ENCODE data around the gene ZNF808.
A peak's percentile ranks its signal among the peaks of the same experiment; 100 is the strongest.
"Not testable (repeated sequence)": the region's sequence is repeated elsewhere in the genome, so short reads cannot be mapped to it uniquely, and the experiment has no call there.

Gene ZNF808

DNA sequence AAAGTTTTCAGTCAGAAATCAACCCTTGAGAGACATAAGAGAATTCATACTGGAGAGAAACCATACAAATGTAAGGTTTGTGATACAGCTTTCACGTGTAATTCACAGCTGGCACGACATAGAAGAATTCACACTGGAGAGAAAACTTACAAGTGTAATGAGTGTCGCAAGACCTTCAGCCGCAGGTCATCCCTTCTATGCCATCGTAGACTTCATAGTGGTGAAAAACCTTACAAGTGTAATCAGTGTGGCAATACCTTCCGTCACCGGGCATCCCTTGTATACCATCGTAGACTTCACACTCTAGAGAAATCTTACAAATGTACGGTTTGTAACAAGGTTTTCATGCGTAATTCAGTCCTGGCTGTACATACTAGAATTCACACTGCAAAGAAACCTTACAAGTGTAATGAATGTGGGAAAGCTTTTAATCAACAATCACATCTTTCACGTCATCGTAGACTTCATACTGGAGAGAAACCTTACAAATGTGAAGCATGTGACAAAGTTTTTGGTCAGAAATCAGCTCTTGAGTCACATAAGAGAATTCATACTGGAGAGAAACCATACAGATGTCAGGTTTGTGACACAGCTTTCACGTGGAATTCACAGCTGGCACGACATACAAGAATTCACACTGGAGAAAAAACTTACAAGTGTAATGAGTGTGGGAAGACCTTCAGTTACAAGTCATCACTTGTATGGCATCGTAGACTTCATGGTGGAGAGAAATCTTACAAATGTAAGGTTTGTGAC lies 26.9 kb downstream of the ZNF808 start:
- Histone ChIP-seq H2BK15ac (ENCODE audit: low read depth, poor library complexity, severe bottlenecking) (no peak overlapping the region), H2AFZ (ENCODE audit: low read depth, low read length) (no peak overlapping the region)

DNA sequence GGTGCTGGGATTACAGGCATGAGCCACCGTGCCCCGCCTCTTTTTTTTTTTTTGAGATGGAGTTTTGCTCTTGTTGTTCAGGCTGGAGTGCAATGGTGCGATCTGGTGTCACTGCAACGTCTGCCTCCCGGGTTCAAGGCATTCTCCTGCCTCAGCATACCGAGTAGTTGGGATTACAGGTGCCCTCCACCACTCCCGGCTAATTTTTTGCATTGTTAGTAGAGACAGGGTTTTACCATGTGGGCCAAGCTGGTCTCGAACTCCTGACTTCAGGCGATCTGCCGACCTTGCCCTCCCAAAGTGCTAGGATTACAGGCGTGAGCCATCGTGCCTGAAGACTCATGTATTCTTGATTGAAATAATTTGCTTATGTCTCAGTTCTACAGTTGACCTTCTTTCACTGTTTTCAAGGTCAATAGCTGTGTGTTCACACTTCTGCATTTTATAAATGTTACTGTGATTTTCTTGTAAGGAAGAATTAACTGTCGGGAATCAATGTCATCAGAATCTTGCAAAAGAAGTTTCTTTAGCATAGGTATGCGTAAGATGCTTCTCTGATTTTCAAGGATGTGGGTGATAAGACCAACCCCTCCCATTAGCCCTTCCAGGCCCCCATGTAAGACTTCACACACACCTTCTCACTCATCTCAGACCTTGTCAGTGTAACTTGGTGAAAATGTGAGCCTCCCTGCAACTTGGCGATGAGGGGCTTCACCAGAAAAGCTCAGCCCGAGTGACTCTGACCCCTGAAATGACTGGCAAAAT lies 29.9 kb downstream of the ZNF808 start:
- Histone ChIP-seq H3K9me3 (ENCODE audit: control insufficient read depth, low read length) (peaks cover 87% of the 10 kb centered on the region), H3K23ac (ENCODE audit: low read length in 2 of 2) (no peak overlapping the region), H2BK5ac (ENCODE audit: low read depth, low read length, poor library complexity, severe bottlenecking) (no peak overlapping the region), H2AK5ac (ENCODE audit: low read length, severe bottlenecking) (no peak overlapping the region), H3K4me2 (ENCODE audit: low read length, poor library complexity, severe bottlenecking) (no peak overlapping the region), H3K27me3 (ENCODE audit: control insufficient read depth in 1 of 2, insufficient read depth in 1 of 2, low read length in 2 of 2) (no peaks in the 10 kb centered on the region), H3K27ac (ENCODE audit: low read length, poor library complexity, severe bottlenecking) (no peak overlapping the region), H3K14ac (ENCODE audit: low read length in 2 of 2) (no peak overlapping the region), H4K91ac (ENCODE audit: low read length) (no peak overlapping the region), H3K36me3 (ENCODE audit: control insufficient read depth in 1 of 2, insufficient read depth in 2 of 2, low read depth in 1 of 2, low read length in 2 of 2) (peaks cover 50 to 66% of the 10 kb centered on the region in 2 experiments), H4K8ac (ENCODE audit: low read length) (no peak overlapping the region), H3K18ac (ENCODE audit: low read depth in 1 of 2, low read length in 2 of 2) (no peak overlapping the region), H2BK12ac (ENCODE audit: low read length in 2 of 2) (no peak overlapping the region), H3K4ac (ENCODE audit: low read depth in 1 of 2, low read length in 2 of 2) (no peak overlapping the region), H2AFZ (ENCODE audit: low read depth, low read length) (no peak overlapping the region), H3K4me1 (ENCODE audit: control insufficient read depth, insufficient read depth, low read depth, low read length) (no peaks in the 10 kb centered on the region), H3K79me1 (replicated peaks; ENCODE audit: low read length, poor library complexity, severe bottlenecking) (peaks cover 15% of the 10 kb centered on the region), H3K4me3 (ENCODE audit: insufficient read depth in 1 of 2, low read depth in 1 of 2, low read length in 2 of 2) (peak overlapping the region in 1 of 2 experiments; percentile 51), H3K9ac (ENCODE audit: low read length) (no peak overlapping the region), H2BK120ac (ENCODE audit: low read depth, low read length) (no peak overlapping the region), H2BK15ac (ENCODE audit: low read depth, poor library complexity, severe bottlenecking) (no peak overlapping the region)
- DNase-seq, result no peak
- WGBS, result 98% methylated on average over 15 of the region's 16 CpGs

More for the DNA sequence above, 26.9 kb downstream of the ZNF808 start:
- Histone ChIP-seq H3K27me3 (ENCODE audit: control insufficient read depth in 1 of 2, insufficient read depth in 1 of 2, low read length in 2 of 2) (no peaks in the 10 kb centered on the region), H2BK120ac (ENCODE audit: low read depth, low read length) (no peak overlapping the region), H3K4me3 (ENCODE audit: insufficient read depth in 1 of 2, low read depth in 1 of 2, low read length in 2 of 2) (peak overlapping the region in 1 of 2 experiments; percentile 54), H3K4me1 (ENCODE audit: control insufficient read depth, insufficient read depth, low read depth, low read length) (no peaks in the 10 kb centered on the region), H3K18ac (ENCODE audit: low read depth in 1 of 2, low read length in 2 of 2) (no peak overlapping the region), H3K14ac (ENCODE audit: low read length in 2 of 2) (no peak overlapping the region), H2BK5ac (ENCODE audit: low read depth, low read length, poor library complexity, severe bottlenecking) (no peak overlapping the region), H4K8ac (ENCODE audit: low read length) (no peak overlapping the region), H3K9ac (ENCODE audit: low read length) (no peak overlapping the region), H3K79me1 (replicated peaks; ENCODE audit: low read length, poor library complexity, severe bottlenecking) (peaks cover 14% of the 10 kb centered on the region), H3K27ac (ENCODE audit: low read length, poor library complexity, severe bottlenecking) (no peak overlapping the region), H3K23ac (ENCODE audit: low read length in 2 of 2) (no peak overlapping the region), H2BK12ac (ENCODE audit: low read length in 2 of 2) (no peak overlapping the region), H3K36me3 (ENCODE audit: control insufficient read depth in 1 of 2, insufficient read depth in 2 of 2, low read depth in 1 of 2, low read length in 2 of 2) (peaks cover 56 to 76% of the 10 kb centered on the region in 2 experiments), H2AK5ac (ENCODE audit: low read length, severe bottlenecking) (no peak overlapping the region), H3K9me3 (ENCODE audit: control insufficient read depth, low read length) (peaks cover 94% of the 10 kb centered on the region), H3K4ac (ENCODE audit: low read depth in 1 of 2, low read length in 2 of 2) (no peak overlapping the region), H3K4me2 (ENCODE audit: low read length, poor library complexity, severe bottlenecking) (no peak overlapping the region), H4K91ac (ENCODE audit: low read length) (no peak overlapping the region)
- 99% methylated on average over 14 of the region's 15 CpGs for WGBS
- no peak for DNase-seq

DNA sequence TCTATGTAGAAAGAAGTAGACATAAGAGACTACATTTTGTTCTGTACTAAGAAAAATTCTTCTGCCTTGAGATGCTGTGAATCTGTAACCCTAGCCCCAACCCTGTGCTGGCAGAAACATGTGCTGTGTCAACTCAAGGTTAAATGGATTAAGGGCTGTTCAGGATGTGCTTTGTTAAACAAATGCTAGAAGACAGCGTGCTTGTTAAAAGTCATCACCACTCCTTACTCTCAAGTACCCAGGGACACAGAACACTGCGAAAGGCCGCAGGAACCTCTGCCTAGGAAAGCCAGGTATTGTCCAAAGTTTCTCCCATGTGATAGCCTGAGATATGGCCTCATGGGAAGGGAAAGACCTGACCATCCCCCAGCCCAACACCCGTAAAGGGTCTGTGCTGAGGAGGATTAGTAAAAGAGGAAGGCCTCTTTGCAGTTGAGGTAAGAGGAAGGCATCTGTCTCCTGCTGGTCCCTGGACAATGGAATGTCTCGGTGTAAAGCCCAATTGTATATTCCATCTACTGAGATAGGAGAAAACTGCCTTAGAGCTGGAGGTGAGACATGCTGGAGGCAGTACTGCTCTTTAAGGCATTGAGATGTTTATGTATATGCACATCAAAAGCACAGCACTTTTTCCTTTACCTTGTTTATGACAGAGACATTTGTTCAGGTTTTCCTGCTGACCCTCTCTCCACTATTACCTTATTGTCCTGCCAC lies 31.4 kb downstream of the ZNF808 start:
- H2AK5ac ChIP-seq (ENCODE audit: low read length, severe bottlenecking); H4K91ac ChIP-seq (ENCODE audit: low read length); H3K27me3 ChIP-seq (ENCODE audit: control insufficient read depth in 1 of 2, insufficient read depth in 1 of 2, low read length in 2 of 2); H3K27ac ChIP-seq (ENCODE audit: low read length, poor library complexity, severe bottlenecking); H2BK15ac ChIP-seq (ENCODE audit: low read depth, poor library complexity, severe bottlenecking); H3K4me1 ChIP-seq (ENCODE audit: control insufficient read depth, insufficient read depth, low read depth, low read length); H2BK120ac ChIP-seq (ENCODE audit: low read depth, low read length); H3K14ac ChIP-seq (ENCODE audit: low read length in 2 of 2); H4K8ac ChIP-seq (ENCODE audit: low read length); H3K4me3 ChIP-seq (ENCODE audit: insufficient read depth in 1 of 2, low read depth in 1 of 2, low read length in 2 of 2); DNase-seq; H2BK5ac ChIP-seq (ENCODE audit: low read depth, low read length, poor library complexity, severe bottlenecking); H2AFZ ChIP-seq (ENCODE audit: low read depth, low read length); H3K18ac ChIP-seq (ENCODE audit: low read depth in 1 of 2, low read length in 2 of 2); H3K4me2 ChIP-seq (ENCODE audit: low read length, poor library complexity, severe bottlenecking); H3K23ac ChIP-seq (ENCODE audit: low read length in 2 of 2); H3K4ac ChIP-seq (ENCODE audit: low read depth in 1 of 2, low read length in 2 of 2); H2BK12ac ChIP-seq (ENCODE audit: low read length in 2 of 2); H3K9ac ChIP-seq (ENCODE audit: low read length): not testable (repeated sequence)
- H3K79me1 ChIP-seq (replicated peaks; ENCODE audit: low read length, poor library complexity, severe bottlenecking), result peaks cover 18% of the 10 kb centered on the region
- 77% methylated on average over 2 of the region's 5 CpGs for WGBS
- peaks cover 87% of the 10 kb centered on the region for H3K9me3 ChIP-seq (ENCODE audit: control insufficient read depth, low read length)
- peaks cover 53 to 61% of the 10 kb centered on the region in 2 experiments for H3K36me3 ChIP-seq (ENCODE audit: control insufficient read depth in 1 of 2, insufficient read depth in 2 of 2, low read depth in 1 of 2, low read length in 2 of 2)

DNA sequence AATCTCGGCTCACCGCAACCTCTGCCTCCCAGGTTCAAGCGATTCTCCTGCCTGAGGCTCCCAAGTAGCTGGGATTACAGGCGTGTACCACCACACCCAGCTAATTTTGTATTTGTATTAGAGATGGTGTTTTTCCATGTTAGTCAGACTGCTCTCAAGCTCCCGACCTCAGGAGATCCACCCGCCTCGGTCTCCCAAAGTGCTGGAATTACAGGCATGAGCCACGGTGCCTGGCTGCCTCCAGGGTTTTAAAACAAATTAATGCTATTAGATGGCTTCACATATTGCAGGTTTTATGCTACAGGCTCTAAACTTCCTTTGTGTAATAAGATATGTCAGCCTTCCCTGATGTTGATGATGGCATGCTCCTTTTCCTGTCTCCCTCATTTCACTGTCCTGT lies 34.1 kb downstream of the ZNF808 start:
- H3K4me1 ChIP-seq (ENCODE audit: control insufficient read depth, insufficient read depth, low read depth, low read length); H3K27me3 ChIP-seq (ENCODE audit: control insufficient read depth in 1 of 2, insufficient read depth in 1 of 2, low read length in 2 of 2): not testable (repeated sequence)
- WGBS, result 98% methylated on average over 7 of the region's 8 CpGs

More for the DNA sequence above, 34.1 kb downstream of the ZNF808 start:
- H2BK5ac ChIP-seq (ENCODE audit: low read depth, low read length, poor library complexity, severe bottlenecking); H3K9ac ChIP-seq (ENCODE audit: low read length); H3K27ac ChIP-seq (ENCODE audit: low read length, poor library complexity, severe bottlenecking); H4K8ac ChIP-seq (ENCODE audit: low read length); H2BK12ac ChIP-seq (ENCODE audit: low read length in 2 of 2); H2BK15ac ChIP-seq (ENCODE audit: low read depth, poor library complexity, severe bottlenecking); H2AFZ ChIP-seq (ENCODE audit: low read depth, low read length); DNase-seq; H2AK5ac ChIP-seq (ENCODE audit: low read length, severe bottlenecking); H4K91ac ChIP-seq (ENCODE audit: low read length); H3K23ac ChIP-seq (ENCODE audit: low read length in 2 of 2); H3K14ac ChIP-seq (ENCODE audit: low read length in 2 of 2); H3K18ac ChIP-seq (ENCODE audit: low read depth in 1 of 2, low read length in 2 of 2); H3K4me2 ChIP-seq (ENCODE audit: low read length, poor library complexity, severe bottlenecking); H2BK120ac ChIP-seq (ENCODE audit: low read depth, low read length); H3K4ac ChIP-seq (ENCODE audit: low read depth in 1 of 2, low read length in 2 of 2): not testable (repeated sequence)
- H3K79me1 ChIP-seq (replicated peaks; ENCODE audit: low read length, poor library complexity, severe bottlenecking), result peaks cover 15% of the 10 kb centered on the region
- peaks cover 85% of the 10 kb centered on the region for H3K9me3 ChIP-seq (ENCODE audit: control insufficient read depth, low read length)
- peaks cover 48 to 49% of the 10 kb centered on the region in 2 experiments for H3K36me3 ChIP-seq (ENCODE audit: control insufficient read depth in 1 of 2, insufficient read depth in 2 of 2, low read depth in 1 of 2, low read length in 2 of 2)
- H3K4me3 ChIP-seq (ENCODE audit: insufficient read depth in 1 of 2, low read depth in 1 of 2, low read length in 2 of 2), result peak overlapping the region in 1 of 2 experiments; percentile 35
